HepG2 (cell line): Measurements from ENCODE around the gene CCNYL1. TPM values are rescaled to one million over a fixed set of nuclear protein-coding genes. Genes with fewer than 3 reads are reported as not detected.

Experiments
- CBFB ChIP-seq: sonication (generic); formaldehyde crosslinking; IDR thresholded peaks from 2 replicates; pipeline ENCODE4 v1.4.0; 2020; ENCODE audit warnings: missing genetic modification reagents
- ELF3 ChIP-seq: IDR thresholded peaks from 2 replicates; pipeline ENCODE4 v1.6.1; 2016; ENCODE audit warnings: missing genetic modification reagents, missing compliant biosample characterization
- FOXA3 ChIP-seq: IDR thresholded peaks from 2 replicates; pipeline ENCODE4 v1.6.1; 2016; ENCODE audit warnings: missing genetic modification reagents, missing compliant biosample characterization
- KAT8 ChIP-seq: IDR thresholded peaks from 2 replicates; pipeline ENCODE4 v1.6.1; 2016; ENCODE audit warnings: missing genetic modification reagents, missing compliant biosample characterization
- PITX1 ChIP-seq: sonication (generic); formaldehyde crosslinking; IDR thresholded peaks from 2 replicates; pipeline ENCODE4 v1.5.1; 2020; ENCODE audit warnings: mild to moderate bottlenecking, missing genetic modification reagents
- PRPF4 ChIP-seq: fragments of 200-400 bp; formaldehyde crosslinking; IDR thresholded peaks from 2 replicates; pipeline ENCODE4 v1.6.1; 2016; ENCODE audit warnings: low read length, low read depth; ENCODE audit not compliant: poor library complexity, severe bottlenecking
- SIN3A ChIP-seq: IDR thresholded peaks from 2 replicates; pipeline ENCODE4 v1.6.1; 2011; ENCODE audit warnings: low read depth, mild to moderate bottlenecking, control low read depth, low read length, borderline replicate concordance
- SKI ChIP-seq: fragments of 450-650 bp; IDR thresholded peaks from one replicate; pipeline ENCODE4 v1.6.1; 2018; ENCODE audit warnings: mild to moderate bottlenecking; ENCODE audit not compliant: partially characterized antibody
- SRSF9 ChIP-seq: fragments of 200-400 bp; formaldehyde crosslinking; IDR thresholded peaks from 2 replicates; pipeline ENCODE4 v1.6.1; 2018; ENCODE audit warnings: borderline replicate concordance, mild to moderate bottlenecking, low read depth, low read length; ENCODE audit not compliant: insufficient read depth, poor library complexity, severe bottlenecking
- STAT6 ChIP-seq: sonication (generic); formaldehyde crosslinking; IDR thresholded peaks from 2 replicates; pipeline ENCODE4 v1.4.0; 2020; ENCODE audit warnings: missing genetic modification reagents, mild to moderate bottlenecking, borderline replicate concordance
- TCF7 ChIP-seq: sonication (generic); IDR thresholded peaks from 2 replicates; pipeline ENCODE4 v1.6.1; 2016; ENCODE audit warnings: antibody characterized with exemption, low read depth
- TFE3 ChIP-seq: IDR thresholded peaks from 2 replicates; pipeline ENCODE4 v1.6.1; 2016
- ZBTB25 ChIP-seq: IDR thresholded peaks from 2 replicates; pipeline ENCODE4 v1.6.1; 2018; ENCODE audit warnings: missing genetic modification reagents
- ZNF124 ChIP-seq: sonication (generic); formaldehyde crosslinking; IDR thresholded peaks from 2 replicates; pipeline ENCODE4 v1.4.0; 2020; ENCODE audit warnings: missing genetic modification reagents
- ZNF383 ChIP-seq: sonication (generic); formaldehyde crosslinking; IDR thresholded peaks from 2 replicates; pipeline ENCODE4 v1.4.0; 2020; ENCODE audit warnings: missing genetic modification reagents, mild to moderate bottlenecking, borderline replicate concordance
- ZNF83 ChIP-seq: sonication (generic); formaldehyde crosslinking; IDR thresholded peaks from 2 replicates; pipeline ENCODE4 v1.4.0; 2020; ENCODE audit warnings: missing genetic modification reagents, mild to moderate bottlenecking, borderline replicate concordance
- ZNF841 ChIP-seq: sonication (generic); formaldehyde crosslinking; IDR thresholded peaks from 2 replicates; pipeline ENCODE4 v1.8.1; 2023; ENCODE audit warnings: missing genetic modification reagents, borderline replicate concordance
- ZSCAN25 ChIP-seq: sonication (generic); formaldehyde crosslinking; IDR thresholded peaks from 2 replicates; pipeline ENCODE4 v1.8.0; 2022; ENCODE audit warnings: mild to moderate bottlenecking, missing genetic modification reagents
- polyA plus RNA-seq, 8 experiments: library from polyadenylated mRNA; depleted of rRNA in 3 of 8; stranded (reverse) in 7 of 8; unstranded in 1 of 8; fragments of >200 nt; fragmentation: Illumina TruSeq in 4 of 8; extraction: Trizol in 4 of 8; gene quantifications; 2 replicates each; pipeline versions ENCODE4 v1.2.1 to v1.2.3, GENCODE V29; 2011 to 2016; ENCODE audit warnings: low read depth in 4 of 8, missing spikeins in 1 of 8, mixed read lengths in 1 of 8; ENCODE audit not compliant: insufficient read depth in 1 of 8
- total RNA-seq, 5 experiments: library from RNA; depleted of rRNA; stranded (reverse); fragments of >200 nt; fragmentation: Illumina TruSeq; extraction: Trizol; gene quantifications; 2 replicates each; pipeline ENCODE4 v1.2.3, GENCODE V29; 2016; ENCODE audit warnings: low read depth in 1 of 5

CCNYL1 gene
- total and polyA plus RNA-seq, 2 of the 13 experiments (the other 11 are each of a cell fraction or from before 2014, with no cell fraction given) = 12.5 to 16.2 TPM

- TF ChIP-seq ZBTB25 (CRISPR knock-in tag) = peak; percentile 67
- peak; percentile 48 for TF ChIP-seq PRPF4
- peak; percentile 57; the same call in 1 of the 2 replicates for TF ChIP-seq ZNF124 (CRISPR knock-in tag)
- no peak; the same call in 1 of the 2 replicates for TF ChIP-seq PITX1 (CRISPR knock-in tag)
- TF ChIP-seq ZNF83 (CRISPR knock-in tag) = no peak
- TF ChIP-seq SKI = peak; percentile 49
- TF ChIP-seq ZNF383 (CRISPR knock-in tag) = no peak
- peak; percentile 57; the same call in 1 of the 2 replicates for TF ChIP-seq KAT8 (CRISPR knock-in tag)
- TF ChIP-seq SRSF9 = no peak
- peak; percentile 21 for TF ChIP-seq ZSCAN25
- no peak for TF ChIP-seq STAT6 (CRISPR knock-in tag)
- no peak for TF ChIP-seq TCF7
- no peak for TF ChIP-seq ZNF841 (CRISPR knock-in tag)
- TF ChIP-seq FOXA3 = peak; percentile 53; the same call in 1 of the 2 replicates
- peak; percentile 27; the same call in 1 of the 2 replicates for TF ChIP-seq CBFB (CRISPR knock-in tag)
- 0 out of 2 replicates have a peak, but pooled peaks have one; percentile 27 for TF ChIP-seq TFE3
- peak; percentile 83; the same call in 1 of the 2 replicates for TF ChIP-seq SIN3A
- peak; percentile 60 for TF ChIP-seq ELF3
Observed at GRCh38 chr2:207767461-207768167, 56.2 kb downstream of the CCNYL1 start (continued).
